ENCODE results near the gene KRTAP4-2. TPM values are rescaled to one million over a fixed set of nuclear protein-coding genes. Genes with fewer than 3 reads are reported as not detected.

Gene KRTAP4-2
- total RNA-seq, 1 donor from 2014 or later, result not detected

- H3K4me3 Mint-ChIP-seq (ENCODE audit: unreplicated experiment), result no peak overlapping the region
- H3K27me3 Mint-ChIP-seq (ENCODE audit: unreplicated experiment), result no peaks in the 10 kb centered on the region
- no peak for TF ChIP-seq CTCF (IDR thresholded peaks at IDR 0.05; ENCODE audit: unreplicated experiment)
- no peaks in the 10 kb centered on the region for H3K4me1 Mint-ChIP-seq (ENCODE audit: unreplicated experiment)
- no peak overlapping the region for H3K27ac Mint-ChIP-seq (ENCODE audit: unreplicated experiment)
- H3K36me3 Mint-ChIP-seq (ENCODE audit: low read depth, unreplicated experiment), result no peaks in the 10 kb centered on the region
- DNase-seq (ENCODE audit: low spot score), result no peak
- H3K9me3 Mint-ChIP-seq (ENCODE audit: unreplicated experiment), result no peaks in the 10 kb centered on the region
Measured at GRCh38 chr17:41176744-41177387, 1.2 kb downstream of the KRTAP4-2 start.

- H3K27ac Mint-ChIP-seq (ENCODE audit: unreplicated experiment), result no peak overlapping the region
- TF ChIP-seq CTCF (IDR thresholded peaks at IDR 0.05; ENCODE audit: unreplicated experiment), result no peak
- no peak overlapping the region for H3K4me3 Mint-ChIP-seq (ENCODE audit: unreplicated experiment)
- H3K4me1 Mint-ChIP-seq (ENCODE audit: unreplicated experiment), result no peaks in the 10 kb centered on the region
- no peaks in the 10 kb centered on the region for H3K9me3 Mint-ChIP-seq (ENCODE audit: unreplicated experiment)
- H3K27me3 Mint-ChIP-seq (ENCODE audit: unreplicated experiment), result no peaks in the 10 kb centered on the region
- H3K36me3 Mint-ChIP-seq (ENCODE audit: low read depth, unreplicated experiment), result no peaks in the 10 kb centered on the region
- no peak for DNase-seq (ENCODE audit: low spot score)
Measured at GRCh38 chr17:41171886-41172285, 6.1 kb downstream of the KRTAP4-2 start.

- H3K4me3 Mint-ChIP-seq (ENCODE audit: unreplicated experiment), result no peak within 1 kb of the TSS
- H3K9me3 Mint-ChIP-seq (ENCODE audit: unreplicated experiment), result no peaks in the 10 kb centered on the region
Measured at GRCh38 chr17:41168121-41168520, 9.9 kb downstream of the KRTAP4-2 start, which contains the start of gene KRTAP4-3. KRTAP4-3 (minus strand) TSS chr17:41168221; CDS start chr17:41168172, 49 bp downstream.

GRCh38 chr17:41167561-41167960, 10.5 kb downstream of the KRTAP4-2 start:
- Mint-ChIP-seq H3K9me3 (ENCODE audit: unreplicated experiment) (no peaks in the 10 kb centered on the region), H3K27ac (ENCODE audit: unreplicated experiment) (no peak overlapping the region), H3K4me3 (ENCODE audit: unreplicated experiment) (no peak overlapping the region), H3K27me3 (ENCODE audit: unreplicated experiment) (no peaks in the 10 kb centered on the region), H3K36me3 (ENCODE audit: low read depth, unreplicated experiment) (no peaks in the 10 kb centered on the region), H3K4me1 (ENCODE audit: unreplicated experiment) (no peaks in the 10 kb centered on the region)
- no peak for TF ChIP-seq CTCF (IDR thresholded peaks at IDR 0.05; ENCODE audit: unreplicated experiment)
- DNase-seq (ENCODE audit: low spot score), result no peak

More at GRCh38 chr17:41168121-41168520, 9.9 kb downstream of the KRTAP4-2 start, which contains the start of gene KRTAP4-3:
- H3K4me1 Mint-ChIP-seq (ENCODE audit: unreplicated experiment), result no peaks in the 10 kb centered on the region
- no peak within 1 kb of the TSS for H3K27ac Mint-ChIP-seq (ENCODE audit: unreplicated experiment)
- no peaks in the 10 kb centered on the region for H3K36me3 Mint-ChIP-seq (ENCODE audit: low read depth, unreplicated experiment)
- no peak for TF ChIP-seq CTCF (IDR thresholded peaks at IDR 0.05; ENCODE audit: unreplicated experiment)
- no peak for DNase-seq (ENCODE audit: low spot score)
- no peaks in the 10 kb centered on the region for H3K27me3 Mint-ChIP-seq (ENCODE audit: unreplicated experiment)

DNA sequence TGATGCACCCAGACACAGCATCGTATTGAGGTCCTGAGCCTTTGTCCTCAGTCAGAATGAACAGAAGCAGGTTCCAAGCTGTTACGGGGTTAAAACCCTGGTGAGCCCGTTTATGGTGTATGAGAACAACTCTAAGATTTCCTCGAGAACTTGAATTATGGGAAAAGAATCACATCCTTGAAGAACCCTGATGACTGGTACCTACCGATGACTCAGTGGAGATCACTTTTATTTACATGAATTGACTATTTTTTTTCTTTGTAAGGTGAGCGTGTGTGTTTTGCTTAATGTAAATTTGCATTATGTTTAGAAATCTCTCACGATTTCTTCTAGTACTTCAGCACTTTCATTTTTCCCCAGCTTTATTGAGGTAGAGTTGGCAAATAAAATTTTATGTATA, 14.2 kb downstream of the KRTAP4-2 start:
- Mint-ChIP-seq H3K4me3 (ENCODE audit: unreplicated experiment) (no peak overlapping the region), H3K9me3 (ENCODE audit: unreplicated experiment) (no peaks in the 10 kb centered on the region), H3K4me1 (ENCODE audit: unreplicated experiment) (no peaks in the 10 kb centered on the region), H3K36me3 (ENCODE audit: low read depth, unreplicated experiment) (no peaks in the 10 kb centered on the region), H3K27ac (ENCODE audit: unreplicated experiment) (no peak overlapping the region), H3K27me3 (ENCODE audit: unreplicated experiment) (no peaks in the 10 kb centered on the region)
- DNase-seq (ENCODE audit: low spot score), result no peak
- no peak for TF ChIP-seq CTCF (IDR thresholded peaks at IDR 0.05; ENCODE audit: unreplicated experiment)

Measured in endothelial cell (in vitro differentiated cells).